HG03095 (cell line): ENCODE results near the gene FNDC11.

Source experiments
- ATAC-seq: cut with Tn5 transposase; IDR thresholded peaks from one replicate; pipeline ENCODE4 v1.9.1; 2021; ENCODE audit warnings: moderate library complexity; ENCODE audit not compliant: unreplicated experiment

FNDC11 gene

DNA sequence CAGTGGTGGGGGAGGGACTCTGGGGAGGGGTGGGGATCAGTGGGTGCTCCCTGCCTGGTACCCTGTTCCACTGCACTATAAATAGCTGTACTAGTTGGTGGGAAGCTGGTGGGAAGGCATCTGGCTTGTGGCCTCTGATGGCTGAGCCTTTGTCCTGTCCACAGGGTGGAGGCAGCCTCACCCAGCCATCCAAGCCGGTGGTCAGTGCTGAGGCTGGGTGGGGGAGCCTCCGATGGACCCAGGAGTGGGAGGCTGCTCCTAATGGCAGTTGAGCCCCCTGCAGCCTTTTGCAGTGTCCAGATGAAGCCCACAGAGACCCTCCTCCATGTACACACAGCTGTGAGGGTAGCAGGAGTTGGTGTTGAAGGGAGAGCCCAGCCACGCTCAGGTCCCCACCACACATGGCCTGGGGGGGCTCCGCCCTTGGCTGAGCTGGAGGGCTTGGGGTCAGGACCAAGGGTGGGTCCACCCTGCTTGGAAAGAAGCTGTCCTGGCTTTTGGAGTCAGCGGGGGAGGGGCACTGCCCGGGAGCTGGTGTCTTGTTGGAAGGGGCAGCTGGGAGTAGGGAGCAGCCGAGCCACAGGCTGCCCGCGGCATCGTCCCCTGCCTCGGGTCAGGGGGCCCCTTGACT, 30.9 kb upstream of the FNDC11 start:
- ATAC-seq, result no peak

DNA sequence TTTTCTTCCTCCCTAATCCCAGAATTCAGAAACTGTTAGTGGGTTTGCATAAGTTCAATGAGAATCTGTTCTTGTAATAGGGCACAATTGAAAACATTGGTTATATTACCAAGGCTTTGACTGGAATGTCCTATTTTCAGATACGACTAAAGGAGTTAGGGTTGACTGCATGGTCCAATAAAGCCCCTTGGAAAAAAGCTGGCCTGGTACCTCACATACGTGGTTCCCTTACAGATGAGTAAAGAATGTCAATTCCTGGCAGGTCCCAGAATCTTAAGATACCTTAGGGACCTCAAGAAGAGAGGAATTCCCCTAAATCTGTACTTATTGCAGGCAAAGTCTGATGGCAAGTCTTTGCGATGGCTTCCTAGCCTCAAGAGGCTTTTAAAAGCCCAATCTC, 28.8 kb upstream of the FNDC11 start:
- no peak for ATAC-seq

DNA sequence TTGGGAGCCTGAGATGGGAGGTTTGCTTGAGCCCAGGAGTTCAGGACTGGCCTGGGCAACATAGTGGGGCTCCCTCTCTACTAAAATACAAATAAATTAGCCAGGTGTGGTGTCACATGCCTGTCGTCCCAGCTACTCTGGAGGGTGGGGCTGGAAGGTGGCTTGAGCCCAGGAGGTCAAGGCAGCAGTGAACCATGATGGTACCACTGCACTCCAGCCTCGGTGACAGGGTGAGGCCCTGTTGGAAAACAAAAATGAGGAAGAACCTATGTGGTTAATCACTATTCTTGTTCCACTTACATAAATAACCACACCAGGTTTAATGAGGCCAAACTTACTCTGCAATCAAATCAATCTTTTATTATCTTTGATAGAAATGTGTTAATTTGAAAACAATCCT, 28.0 kb upstream of the FNDC11 start:
- no peak for ATAC-seq

DNA sequence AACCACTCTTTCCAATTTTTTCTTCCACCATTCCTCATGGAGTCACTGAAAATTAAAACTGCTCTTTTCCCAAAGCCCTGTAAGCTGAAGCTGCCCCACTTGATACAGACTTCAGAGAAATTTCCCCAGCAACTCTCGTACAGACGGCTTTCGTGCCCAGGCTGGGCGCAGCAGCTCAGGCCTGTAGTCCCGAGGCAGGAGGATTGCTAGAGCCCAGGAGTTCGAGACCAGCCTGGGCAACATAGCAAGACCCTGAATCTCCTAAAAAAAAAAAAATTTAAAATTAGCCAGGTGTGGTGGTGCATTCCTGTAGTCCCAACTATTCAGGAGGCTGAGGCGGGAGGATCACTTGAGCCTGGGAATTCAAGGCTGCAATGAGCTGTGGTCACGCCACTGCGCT, 26.8 kb upstream of the FNDC11 start:
- no peak for ATAC-seq

DNA sequence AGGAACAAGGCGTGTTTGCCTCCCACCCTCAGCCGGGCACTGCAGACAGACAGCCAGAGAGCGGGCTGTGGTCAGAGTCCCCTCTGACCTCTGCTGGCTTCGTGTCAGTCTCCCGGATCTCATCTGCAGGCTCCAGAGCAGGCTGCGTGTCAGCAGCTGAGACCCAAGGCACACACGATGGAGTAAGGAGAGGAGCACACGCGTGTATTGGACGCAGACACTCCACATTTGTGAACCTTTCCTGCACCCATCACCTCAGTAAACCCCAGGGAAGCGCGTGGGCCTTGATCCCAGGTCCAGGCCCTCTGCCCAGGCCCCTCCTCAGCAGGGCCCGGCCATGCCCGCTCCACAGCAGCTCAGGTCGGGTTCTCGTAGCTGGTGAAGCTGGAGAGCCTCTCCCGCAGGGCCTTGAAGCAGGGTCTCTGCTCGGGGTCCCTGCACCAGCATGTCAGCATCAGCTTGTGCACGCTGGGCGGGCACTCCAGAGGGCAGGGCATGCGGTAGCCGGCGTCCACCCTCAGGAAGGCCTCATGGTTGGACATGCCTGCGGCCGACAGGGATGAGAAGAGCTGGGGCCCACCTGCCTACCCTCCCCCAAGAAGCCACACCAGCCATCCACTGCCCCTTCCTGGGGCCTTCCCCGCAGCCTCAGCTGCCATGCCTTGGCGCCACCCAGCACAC, 24.6 kb upstream of the FNDC11 start:
- no peak for ATAC-seq

DNA sequence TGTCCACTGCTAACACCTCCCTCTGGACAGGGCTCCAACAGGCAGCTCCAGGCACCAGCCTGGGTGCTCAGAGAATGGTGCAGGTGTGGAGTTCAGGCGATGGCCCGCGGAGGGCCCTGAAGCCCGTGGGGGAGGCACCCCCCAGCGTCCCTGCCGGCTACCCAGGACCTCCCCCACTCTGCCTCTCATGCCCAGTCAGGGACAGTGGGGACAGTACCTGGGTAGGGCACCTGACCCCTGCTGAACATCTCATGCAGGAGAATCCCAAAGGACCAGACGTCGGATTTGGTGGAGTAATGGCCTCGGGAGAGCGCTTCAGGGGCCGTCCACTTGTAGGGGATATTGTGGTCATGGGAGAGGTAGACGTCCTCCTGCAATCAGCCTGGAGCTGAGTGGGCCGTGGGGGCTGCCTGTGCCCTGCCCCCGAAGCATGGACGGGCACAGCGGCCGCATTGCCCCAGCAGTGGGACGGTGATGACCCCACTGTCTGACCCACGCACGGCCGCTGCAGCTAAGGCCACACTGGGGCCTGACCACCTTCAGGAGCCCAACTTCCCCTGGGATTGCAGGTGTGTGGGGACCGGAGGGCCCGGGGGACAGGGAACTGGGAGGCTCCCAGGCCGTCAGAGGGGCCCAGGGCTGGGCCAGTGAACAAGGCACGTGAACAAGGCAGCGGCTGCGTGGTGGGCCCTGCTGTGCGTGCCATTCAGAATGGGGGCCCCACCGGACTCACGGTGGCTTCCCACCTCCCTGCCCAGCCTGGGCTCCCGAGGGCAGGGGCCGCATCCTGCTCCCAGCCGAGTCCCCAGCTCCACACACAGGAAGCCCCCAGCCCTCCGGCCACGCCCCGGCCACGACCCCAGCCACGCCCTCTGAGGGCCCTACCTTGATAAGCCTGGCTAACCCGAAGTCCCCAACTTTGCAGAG, 23.8 kb upstream of the FNDC11 start:
- ATAC-seq, result no peak

DNA sequence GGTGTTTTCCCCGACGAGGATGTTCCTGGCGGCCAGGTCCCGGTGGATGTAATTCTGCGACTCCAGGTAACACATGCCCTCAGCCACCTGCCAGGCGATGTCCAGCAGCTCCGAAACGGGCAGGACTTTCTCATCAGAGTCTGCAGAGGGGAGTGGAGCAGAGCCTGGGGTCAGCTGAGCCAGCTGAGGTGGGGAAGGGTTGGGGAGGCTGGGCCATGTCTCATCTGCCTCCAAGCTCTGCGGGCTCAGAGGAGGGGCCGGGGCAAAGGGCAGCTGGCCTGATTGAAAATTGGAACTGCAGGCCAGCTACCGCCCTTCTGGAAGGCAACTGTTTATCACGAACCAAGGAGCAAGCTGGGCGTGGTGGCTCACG, 23.2 kb upstream of the FNDC11 start:
- no peak for ATAC-seq

DNA sequence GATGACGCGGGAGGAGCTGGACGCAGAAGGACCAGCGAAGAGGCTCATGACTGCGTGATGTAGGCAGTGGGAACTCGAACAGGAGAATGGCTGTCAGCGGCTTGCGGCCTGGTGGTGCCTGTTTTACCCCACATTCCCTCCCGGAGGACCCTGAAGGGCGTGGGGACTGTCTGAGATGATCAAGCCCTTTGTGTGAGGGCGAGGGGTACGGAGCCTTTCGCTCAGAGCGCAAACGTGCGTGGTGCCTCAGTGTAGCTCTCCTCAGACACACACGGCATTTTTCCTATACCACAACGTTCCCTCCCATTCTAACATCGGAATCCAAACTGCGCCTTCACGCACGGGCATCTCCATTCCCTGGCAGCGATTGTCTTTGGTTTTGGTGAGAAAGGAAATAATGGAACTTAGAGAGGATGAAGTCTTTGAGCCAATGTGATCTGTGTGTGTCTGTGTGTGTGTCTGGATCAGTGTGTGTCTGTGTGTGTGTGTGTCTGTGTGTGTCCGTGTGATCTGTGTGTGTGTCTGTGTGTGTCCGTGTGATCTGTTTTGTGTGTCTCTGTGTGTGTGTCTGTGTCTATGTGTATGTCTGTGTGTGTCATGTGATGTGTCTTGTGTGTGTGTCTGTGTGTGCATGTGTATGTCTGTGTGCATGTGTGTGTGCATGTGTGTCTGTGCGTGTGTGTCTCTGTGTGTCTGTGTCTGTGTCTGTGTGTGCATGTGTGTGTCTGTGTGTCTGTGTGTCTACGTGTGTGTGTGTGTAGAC, 22.1 kb upstream of the FNDC11 start:
- no peak for ATAC-seq

DNA sequence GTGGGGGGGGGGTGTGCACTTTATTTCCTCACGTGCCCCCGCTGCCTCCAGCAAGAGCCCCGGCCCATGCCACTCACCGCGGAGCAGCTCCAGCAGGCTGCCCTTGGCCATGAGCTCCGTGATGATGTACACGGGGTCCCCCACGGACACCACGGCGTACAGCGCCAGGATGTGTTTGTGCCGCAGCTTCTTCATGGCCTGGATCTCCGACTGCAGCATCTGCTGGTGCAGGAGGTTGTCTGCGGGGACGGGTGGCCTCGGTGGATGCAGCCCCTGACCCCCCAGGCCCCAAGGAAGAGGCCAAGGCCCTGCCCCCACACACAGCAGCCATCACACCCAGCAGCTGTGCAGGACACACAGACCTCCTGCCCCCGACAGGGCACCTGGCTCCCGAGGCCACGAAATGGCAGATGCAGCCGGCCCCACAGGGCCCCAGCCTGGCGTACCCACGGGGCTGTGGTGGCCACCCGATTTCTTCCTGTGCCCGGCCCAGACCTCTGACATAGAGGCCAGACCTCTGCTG, 21.4 kb upstream of the FNDC11 start:
- no peak for ATAC-seq

DNA sequence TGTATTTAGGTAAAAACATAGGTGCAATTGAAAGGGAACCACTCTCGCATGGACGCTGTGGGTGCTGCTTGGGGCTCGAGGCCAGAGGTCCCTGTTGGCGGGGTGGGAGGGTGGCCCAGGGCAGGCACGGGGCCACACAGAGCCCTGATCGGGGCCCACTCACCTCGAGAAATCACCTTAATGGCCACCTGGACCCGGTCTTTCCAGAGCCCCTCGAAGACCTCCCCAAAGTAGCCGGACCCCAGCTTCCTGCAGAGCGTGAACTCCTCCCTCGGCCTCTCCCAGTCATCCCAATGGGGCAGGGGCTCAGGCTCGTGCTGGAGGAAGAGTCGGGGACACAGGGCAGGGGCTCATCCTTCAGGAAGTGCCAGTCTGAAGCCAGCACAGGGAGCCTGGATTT, 20.6 kb upstream of the FNDC11 start:
- no peak for ATAC-seq

DNA sequence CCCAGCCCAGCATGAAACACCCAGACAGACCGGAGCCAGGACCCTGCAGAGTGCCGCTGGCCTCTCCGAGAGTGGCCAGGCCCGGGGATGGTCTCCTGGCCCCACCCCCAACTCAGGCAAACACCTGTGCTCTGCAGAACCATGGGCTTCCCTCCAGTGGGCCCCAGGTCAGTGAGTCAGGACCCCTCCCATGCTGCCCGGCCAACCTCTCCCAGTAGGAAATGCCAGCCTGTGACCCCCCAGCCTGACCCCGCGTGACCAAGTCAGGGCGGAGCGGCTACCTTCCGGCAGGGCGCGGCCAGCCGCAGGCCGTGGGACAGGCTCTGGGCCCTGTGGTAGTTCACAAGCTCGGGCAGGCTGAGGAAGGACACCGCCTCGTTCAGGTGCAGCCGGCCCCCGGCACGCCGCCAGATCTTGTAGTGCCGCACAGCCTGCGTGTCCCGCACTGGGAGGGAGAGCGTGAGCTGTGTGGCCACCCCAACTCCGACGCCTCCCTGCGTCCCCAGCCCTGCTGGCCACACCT, 20.0 kb upstream of the FNDC11 start:
- ATAC-seq, result no peak

DNA sequence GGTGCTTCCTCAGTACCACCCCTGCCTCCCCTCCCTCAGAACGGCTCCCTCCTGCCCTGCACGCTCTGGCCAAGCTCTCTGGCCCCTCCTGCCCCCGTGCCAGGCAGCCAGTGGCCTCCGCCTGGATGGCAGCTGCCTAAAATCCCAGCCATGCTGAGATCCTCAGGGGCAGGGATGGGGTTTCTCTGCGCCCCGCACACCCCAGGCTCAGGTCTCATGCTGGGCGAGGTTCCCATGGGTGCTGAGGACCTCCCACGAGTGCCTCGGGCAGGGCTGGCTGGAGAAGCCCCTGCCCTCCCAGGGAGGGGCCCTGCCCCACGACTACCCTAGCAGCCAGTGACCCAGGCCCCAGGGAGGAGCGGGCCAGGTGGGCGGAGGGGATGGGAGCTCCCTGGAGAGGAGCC, 19.5 kb upstream of the FNDC11 start:
- no peak for ATAC-seq

DNA sequence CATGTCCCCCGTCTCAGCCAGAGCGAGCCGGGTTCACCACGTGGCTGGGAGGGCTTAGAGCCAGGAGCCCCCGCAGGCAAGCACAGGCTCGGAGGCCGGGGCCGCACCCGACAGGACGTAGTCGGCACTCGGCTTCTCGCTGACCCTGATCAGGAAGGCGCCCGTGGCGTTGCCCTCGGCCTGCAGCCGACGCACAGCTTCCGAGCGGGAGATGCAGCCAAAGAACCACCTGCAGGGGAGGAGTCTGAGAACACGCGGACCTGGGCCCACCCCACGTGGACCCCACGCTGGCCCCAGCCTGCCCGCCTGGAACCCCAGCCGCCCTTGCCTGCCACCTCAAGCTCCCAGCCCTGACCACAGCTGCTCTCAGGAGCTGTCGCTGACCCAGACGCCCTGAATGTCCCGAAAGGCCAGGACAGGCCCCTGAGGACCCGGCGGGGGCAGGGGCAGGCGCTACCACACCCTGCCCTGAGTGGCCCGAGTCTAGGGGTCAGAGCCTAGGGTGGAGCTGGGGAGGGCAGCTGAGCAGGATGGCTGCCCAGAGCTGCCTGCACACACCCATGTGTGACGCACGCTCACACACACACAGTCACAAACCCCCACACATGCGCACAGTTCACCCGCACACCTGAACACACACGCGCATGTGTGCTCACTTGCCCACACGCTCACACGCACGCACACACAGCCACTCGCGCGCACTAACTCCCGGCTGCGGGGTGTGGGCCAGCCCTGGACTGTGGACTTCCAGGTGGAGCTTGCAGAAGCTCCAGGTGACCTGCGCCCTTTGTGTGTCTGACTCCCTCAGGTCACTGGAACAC, 18.9 kb upstream of the FNDC11 start:
- ATAC-seq, result no peak

DNA sequence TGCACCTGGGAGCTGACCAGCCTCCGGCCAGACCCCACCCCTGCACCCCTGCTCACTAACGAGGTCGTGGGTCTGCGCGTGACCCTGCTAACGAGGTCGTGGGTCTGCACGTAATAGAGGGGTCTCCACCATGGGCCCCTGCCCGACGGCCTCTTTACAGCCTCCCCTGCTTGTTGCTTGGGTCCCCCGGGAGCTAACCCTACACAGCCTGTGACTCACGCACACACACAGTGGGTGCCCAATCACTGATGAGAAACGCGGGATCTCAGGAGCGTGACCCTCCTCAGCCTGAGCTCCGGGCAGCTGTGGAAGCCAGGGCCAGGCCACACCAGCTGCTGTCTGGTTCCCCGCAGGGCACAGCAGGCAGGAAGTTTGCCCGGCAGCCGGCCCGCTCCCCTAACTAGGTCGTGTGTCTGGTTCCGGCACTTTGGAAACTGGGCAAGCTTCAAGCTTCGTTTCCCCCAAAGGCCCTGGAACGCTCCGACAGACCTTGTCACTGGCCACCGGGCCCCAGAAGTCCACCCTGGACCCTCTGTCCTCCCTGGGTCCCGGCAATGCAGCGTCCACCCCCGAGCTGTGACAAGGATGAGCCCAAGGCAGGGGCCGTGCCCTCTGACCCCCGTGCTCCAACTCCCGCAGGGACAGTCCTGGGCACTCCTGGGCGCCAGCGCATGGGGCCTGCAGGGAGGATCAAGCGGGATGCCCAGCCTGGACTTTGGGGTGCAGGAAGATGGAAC, 17.6 kb upstream of the FNDC11 start:
- ATAC-seq, result no peak

DNA sequence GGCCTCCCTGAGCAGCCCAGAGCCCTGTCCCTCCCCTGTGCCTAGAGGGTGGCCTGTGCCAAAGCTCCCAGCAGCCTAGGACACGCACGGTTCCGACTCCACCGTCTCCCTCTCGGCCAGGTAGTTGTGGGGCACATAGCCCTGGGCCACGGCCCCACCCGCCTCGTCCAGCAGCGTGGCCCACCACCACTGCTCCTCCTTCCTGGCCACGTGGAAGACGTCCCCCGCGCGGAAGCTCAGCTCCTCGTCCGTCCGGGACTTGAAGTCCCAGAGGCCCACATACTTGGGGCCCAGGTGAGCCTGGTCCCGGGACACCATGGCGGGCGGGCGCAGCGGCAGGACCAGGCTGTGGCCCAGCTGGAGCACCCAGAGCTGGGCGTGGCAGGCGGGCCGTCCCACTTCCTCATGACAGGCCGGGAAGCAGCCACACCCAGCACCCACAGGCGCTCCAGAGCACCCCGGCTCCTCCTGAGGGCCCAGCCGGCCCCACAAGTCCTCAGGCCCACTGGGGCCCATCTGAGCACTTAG, 16.9 kb upstream of the FNDC11 start, which contains the start of gene PTK6:
Gene PTK6, minus strand, starts transcription at position 380 of the 528 bp plus-strand sequence. Its CDS starts 62 bp downstream, at position 318.
- peak; percentile 12 for ATAC-seq

DNA sequence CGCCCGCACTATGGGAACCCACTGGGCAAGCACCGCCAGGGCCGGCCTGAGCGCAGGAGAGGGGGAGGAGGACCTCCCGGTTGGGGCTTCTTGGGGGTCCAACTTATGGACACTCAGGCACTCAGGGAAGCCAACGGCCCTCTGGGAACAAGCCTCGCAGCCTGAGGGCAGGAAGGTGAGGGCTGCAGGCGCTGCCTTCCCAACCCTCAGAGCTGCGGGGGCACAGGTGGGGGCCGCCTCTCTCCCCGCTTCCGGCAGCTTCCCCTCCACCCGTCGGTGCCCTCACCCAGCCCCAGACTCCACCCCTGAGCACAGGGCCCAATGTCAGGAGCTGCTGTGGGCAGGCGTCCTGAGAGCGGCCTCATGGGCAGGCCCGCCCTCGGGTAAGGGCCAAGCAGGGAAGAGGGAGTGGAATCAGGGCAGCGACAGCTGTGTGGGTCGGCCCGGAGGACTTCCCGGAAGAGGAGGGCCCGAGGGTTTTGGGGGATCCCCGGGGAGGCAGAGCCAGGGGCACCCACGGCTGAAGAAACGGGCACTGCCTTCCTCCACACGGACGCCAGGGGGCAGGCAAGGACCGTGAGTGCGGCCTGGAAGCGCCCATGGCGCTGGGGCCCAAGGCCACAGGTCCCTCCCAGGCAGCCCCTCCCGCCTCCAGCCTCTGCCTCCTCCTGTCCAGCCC, 16.3 kb upstream of the FNDC11 start:
- ATAC-seq, result peak; percentile 81

DNA sequence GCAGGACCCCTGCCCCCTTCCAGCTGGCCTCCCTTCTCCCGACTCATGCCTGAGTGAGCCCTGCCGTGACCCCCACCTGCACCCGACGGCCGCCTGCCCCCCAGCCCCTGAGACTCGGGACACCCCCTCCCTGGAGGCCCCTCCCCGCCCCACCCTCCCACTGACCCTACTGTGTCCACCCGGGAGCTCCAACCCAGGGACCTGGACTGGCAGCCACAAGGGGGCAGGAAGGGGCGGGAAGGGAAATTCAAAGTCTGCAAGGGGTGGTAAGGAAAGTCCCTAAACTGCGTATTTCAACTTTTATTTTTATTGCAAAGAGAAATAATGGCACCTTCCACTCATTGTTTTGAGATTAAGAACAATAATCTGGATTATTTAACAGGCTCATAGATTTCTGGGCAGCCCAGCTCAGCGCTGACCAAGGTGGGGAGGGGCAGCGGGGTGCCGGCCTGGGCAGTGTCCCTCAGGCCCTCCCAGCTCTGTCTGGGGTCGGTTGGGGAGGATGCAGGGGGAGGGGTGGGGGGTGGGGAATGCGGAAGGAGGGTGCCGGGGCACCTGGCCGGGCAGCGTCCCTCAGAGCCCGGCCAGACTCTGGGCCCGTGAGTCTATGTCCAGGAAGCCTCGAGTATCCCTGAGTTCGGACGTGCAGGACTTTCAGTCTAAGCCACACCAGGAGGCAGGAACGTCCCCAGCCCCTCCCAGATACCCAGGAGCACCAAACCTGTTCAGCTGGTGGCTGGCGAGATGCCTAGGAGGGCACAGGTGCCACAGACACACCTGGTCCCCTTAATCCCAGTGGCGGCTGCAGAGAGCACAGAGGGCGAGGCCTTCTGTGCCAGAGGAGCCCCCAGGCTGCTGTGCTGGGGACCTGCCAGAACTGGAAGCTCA, 15.5 kb upstream of the FNDC11 start:
- no peak for ATAC-seq
